GM19043 (cell line): ENCODE results near the gene CDH4.

Source experiments
- ATAC-seq: cut with Tn5 transposase; IDR thresholded peaks from one replicate; pipeline ENCODE4 v1.9.1; 2021; ENCODE audit warnings: low read depth; ENCODE audit not compliant: unreplicated experiment

CDH4 gene

DNA sequence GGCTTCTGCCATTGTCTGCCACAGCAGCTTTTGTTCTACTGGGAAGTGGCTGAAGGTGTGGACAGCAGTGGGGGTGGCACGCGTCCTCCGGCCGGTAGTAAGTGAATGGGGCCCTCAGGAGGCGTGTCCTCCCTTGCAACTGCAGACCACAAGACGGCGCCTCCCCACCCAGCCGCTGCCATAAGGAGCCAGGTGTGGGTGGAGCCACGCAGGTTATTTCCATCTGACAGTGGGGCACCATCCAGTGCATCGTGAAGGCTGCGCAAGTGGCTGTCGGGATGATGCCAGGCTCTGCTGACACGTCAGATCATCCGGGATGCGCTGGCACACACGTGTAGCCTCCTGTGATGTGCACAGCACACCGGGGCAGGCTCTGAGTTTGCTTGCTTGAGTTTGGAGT, 379.7 kb downstream of the CDH4 start:
- no peak for ATAC-seq

- no peak for ATAC-seq
Observed at GRCh38 chr20:61633004-61633403, 380.9 kb downstream of the CDH4 start.

DNA sequence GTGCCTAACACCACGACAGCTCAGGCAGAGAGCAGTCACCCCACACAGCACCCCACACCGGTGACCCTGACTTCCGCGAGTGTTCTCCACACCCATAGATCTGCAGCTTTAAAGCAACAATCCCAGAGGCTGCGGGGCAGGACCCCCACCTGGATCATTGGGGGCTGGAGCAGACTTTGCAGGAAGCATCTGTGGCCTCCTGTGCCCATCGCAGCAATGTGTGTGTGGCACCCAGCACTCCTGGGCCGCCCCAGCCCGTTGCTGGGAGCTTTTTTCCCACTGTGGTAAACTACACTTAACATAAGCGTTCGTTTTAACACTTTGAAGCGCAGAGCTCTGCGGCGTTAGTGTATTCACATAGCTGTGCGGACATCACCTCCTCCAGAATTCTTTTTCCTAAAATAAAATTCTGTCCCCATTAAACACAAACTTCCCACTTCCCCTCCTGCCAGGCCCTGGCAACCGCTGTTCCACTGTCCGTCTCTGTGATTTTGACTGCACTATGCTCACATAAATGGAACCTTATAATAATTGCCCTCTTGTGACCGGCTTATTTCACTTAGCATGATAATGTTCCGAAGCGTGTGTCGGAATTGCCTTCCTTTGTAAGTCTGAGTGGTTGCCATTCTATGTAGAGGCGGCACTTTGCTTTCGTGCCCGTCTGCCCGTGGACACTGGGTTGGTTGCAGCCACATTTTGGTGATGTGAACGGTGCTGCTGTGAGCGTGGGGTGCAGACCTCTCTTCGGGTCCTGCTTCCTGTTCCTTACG, 382.5 kb downstream of the CDH4 start:
- no peak for ATAC-seq

GRCh38 chr20:61635721-61636455, 383.8 kb downstream of the CDH4 start:
- no peak for ATAC-seq

GRCh38 chr20:61636531-61637116, 384.6 kb downstream of the CDH4 start:
- ATAC-seq: no peak

GRCh38 chr20:61638802-61639585, 386.9 kb downstream of the CDH4 start:
- ATAC-seq: no peak

DNA sequence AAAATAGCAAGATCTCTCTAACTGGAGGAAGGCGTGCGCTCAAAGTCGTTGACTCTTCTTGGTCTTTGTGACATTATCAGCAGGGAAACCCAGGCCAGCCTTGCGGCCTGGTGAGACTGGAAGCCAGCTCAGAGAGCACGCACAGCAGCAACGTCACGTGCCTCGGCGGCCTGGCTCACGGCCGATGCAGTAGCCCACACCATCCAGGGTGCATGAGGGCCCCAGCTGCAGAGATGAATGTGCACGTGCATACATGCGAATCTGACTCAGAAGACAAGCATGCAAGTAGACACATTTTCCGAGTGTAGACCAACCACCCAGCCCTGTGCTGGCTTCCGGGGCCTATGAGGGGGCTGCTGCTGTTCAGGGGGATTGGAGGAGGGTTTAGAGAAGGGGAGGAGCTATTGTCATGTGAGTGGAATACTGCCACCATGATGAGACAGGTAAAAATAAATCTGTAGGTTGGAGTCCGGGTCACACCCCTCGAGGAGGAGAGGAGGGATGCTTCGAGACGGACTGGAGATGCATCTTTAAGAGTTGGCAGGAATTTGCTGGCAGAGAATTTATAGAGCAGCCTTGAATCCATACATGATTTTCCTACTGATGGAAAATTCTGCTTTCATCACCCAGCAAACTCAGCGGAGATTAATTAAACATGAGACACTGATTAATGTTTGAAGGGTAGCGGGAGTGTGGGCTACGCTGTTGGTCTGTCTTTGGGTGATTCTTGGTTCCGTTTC, 388.2 kb downstream of the CDH4 start:
- ATAC-seq: no peak

- ATAC-seq: no peak
Observed at GRCh38 chr20:61640871-61641245, 388.8 kb downstream of the CDH4 start.

- no peak for ATAC-seq
Observed at GRCh38 chr20:61643656-61644377, 391.8 kb downstream of the CDH4 start.

- no peak for ATAC-seq
Observed at GRCh38 chr20:61644378-61645076, 392.5 kb downstream of the CDH4 start.

GRCh38 chr20:61645732-61646131, 393.7 kb downstream of the CDH4 start:
- no peak for ATAC-seq

DNA sequence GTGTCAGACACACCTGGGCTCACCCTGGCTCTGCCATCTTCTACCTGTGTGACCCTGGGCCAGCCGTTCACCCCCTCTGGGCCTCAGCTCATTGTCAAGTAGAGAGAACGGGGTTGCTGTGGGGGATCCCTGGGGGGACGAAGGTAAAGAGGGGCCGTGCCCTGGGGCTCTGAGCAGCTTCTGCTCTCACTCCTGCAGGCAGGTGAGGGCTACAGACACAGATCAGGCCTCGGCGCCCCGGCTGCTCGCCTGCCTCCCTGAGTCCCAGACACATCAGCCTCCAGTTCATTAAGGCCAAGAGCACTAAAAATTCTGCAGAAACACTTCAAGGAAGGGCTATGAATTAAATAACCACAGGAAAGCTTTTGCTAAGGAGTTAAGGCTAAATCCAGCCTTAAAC, 394.4 kb downstream of the CDH4 start:
- no peak for ATAC-seq

GRCh38 chr20:61646986-61647385, 394.9 kb downstream of the CDH4 start:
- no peak for ATAC-seq

GRCh38 chr20:61647702-61648101, 395.6 kb downstream of the CDH4 start:
- ATAC-seq: no peak

DNA sequence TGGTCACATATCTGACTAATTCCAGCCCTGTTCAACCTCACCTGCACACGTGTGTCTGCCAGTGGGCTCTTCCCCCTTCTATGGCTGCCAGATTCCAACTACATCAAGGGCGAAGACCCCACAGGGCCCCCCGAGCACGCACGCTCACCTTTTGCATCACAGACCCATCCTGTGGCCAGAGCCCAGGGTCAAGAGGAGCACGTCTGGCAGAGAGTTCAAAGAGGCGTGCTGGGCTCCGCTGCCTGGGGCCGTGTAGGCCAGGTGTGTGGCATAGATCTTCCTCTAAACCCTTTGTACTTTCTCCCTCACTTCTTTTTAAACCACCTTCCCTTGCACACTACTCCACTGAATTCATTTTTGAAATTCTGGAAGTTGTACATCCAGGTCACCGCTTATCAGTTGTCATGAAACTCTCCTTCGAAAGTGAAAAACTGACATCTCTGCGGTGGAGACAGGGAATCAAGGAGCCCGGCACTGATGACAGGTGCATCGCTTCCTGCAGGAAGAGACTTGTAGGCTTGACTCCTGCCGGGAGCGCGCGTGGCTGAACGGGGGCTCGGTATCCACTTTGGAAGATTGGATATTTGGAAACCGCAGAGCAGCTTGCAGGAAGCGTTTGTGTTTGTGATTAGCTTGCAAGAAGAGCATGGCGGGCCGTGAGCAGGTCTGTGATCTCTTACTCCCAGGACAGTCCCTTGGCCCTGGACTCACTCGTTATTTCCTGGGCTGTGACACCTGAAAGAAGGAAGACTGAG, 397.2 kb downstream of the CDH4 start:
- ATAC-seq: no peak

- no peak for ATAC-seq
Observed at GRCh38 chr20:61649860-61650162, 397.8 kb downstream of the CDH4 start.

DNA sequence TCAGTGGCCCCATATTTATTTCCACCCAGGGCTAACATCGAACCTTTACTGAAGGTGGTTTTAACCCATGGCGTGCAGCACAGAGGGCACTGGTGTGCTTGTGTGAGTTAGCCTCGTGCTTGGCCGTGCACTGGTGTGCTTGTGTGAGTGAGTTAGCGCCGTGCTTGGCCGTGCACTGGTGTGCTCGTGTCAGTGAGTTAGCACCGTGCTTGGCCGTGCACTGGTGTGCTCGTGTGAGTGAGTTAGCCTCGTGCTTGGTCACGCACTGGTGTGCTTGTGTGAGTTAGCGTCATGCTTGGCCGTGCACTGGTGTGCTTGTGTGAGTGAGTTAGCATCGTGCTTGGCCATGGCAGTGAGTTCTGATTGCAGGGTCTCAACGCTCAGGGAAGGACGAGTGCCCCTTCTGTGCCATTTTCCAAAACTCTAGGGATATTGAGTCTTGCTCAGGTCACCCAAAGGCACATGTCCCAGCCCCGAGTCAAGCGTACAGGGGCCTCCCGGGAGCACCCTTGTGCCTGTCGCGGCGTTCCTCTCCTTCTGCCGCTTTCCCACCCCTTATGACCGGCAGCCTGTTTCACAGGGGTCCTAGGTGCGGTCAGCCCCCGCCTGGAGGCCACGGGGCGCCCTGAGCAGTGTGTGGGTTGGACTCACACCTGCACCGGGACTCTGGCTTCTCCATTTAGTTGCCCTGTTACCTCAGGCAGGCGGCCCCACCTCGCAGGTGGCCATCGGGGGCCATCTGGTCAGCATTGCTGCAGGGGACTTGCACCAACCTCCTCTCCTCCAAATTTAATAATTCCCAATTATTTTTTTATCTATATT, 399.1 kb downstream of the CDH4 start:
- no peak for ATAC-seq

- no peak for ATAC-seq
Observed at GRCh38 chr20:61652146-61652545, 400.1 kb downstream of the CDH4 start.
